HG03175 (cell line): ENCODE data around the gene HOXC6.

Source experiments
- ATAC-seq: cut with Tn5 transposase; IDR thresholded peaks from one replicate; pipeline ENCODE4 v1.9.1; 2021; ENCODE audit warnings: mild to moderate bottlenecking, moderate library complexity; ENCODE audit not compliant: unreplicated experiment

Gene HOXC6

DNA sequence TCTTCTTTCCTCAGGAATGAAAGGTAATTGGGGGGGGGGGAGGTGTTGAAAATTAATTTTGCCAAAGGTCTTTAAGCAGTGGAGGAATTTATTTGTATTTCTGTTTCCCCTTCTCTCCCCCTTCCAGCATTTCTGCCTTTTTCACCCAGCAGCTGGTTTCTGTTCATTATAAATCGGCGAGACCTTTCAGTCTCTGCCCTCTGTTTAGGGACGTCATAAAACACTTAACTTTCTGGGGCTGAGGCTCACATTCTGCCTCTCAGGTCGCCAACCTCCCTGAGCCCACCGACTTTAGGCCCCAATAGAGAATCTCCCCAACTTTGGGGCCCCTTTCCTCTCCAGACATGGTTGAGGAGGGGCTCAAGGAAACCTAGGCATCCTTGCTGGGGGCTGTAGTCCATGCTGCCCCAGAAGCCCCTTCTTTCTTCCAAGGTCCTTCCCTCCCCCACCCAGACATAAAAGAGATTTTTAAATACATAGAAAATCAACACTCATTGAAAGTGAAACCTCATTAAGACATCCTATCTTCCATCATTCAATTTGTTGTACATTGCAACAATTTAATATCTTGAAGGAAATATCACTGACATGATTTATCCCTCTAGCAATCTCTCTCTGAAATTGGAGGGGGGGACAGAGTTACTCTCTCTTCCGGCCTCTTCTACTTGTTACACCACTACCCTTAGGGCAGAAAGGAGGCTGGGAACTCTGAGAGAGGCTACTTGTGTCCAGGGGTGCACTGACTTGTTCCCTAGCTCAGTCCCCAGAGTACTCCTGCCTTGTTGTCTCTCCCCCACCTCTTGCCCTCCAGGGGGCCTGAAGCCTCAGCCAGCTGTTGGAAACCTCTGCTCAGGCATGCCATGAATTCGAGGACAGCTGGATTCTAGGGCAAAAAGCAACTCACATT is 2.5 kb upstream of the HOXC6 start:
- no peak for ATAC-seq

DNA sequence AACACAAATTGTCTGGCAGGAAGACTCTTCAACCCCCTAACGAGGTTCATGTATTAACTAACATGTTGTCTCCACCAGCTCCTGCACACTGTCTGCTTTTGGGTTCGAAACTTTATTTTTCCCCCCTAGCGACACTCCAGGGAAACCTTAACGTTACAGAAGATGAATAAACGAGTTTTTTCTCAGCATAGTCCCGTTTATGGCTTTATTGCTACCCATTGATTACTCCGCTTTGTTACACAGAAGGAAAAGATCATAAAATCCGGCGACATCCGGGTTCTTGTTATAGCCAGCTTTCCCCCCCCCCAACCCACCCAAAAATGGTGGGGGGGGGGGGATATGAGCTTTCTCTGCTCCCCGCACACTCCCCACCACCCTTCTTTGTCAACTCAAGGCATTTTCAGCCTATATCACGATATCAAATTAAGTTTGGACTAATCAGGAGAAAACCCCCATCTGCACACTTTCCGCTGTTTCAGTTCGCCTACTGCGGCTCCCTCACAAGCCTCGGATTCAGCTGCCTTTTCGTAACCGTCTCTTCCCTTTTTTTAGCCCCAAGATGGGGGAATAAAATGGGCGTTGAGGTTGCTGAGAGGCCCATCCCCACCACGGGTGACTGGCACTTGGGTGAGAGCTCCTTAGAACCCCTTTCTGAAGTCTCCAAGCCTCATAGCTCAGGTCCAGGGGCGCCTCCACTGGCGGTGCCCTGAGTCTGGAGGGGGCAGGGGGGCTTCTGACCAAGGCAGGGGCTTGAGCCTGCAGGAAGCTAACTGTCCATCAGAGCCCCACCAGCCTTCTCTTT is 1.4 kb upstream of the HOXC6 start:
- no peak for ATAC-seq

DNA sequence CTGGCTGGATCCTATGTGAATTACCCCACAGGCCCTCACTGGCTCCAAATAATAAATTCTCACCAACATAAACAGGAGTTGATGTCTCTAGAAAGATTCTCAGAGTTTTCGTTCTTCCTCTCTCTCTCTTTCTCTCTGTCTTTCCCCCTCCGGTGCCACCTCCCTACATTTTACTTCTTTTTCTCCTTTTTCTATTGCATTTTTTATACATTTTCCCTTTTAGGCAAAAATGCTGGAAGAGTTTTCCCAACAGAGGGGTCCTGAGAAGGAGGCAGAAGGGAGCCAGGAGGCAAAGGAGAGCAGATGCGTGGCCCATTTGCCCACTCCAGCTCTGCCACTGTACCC is 826 bp upstream of the HOXC6 start:
- ATAC-seq, result no peak

DNA sequence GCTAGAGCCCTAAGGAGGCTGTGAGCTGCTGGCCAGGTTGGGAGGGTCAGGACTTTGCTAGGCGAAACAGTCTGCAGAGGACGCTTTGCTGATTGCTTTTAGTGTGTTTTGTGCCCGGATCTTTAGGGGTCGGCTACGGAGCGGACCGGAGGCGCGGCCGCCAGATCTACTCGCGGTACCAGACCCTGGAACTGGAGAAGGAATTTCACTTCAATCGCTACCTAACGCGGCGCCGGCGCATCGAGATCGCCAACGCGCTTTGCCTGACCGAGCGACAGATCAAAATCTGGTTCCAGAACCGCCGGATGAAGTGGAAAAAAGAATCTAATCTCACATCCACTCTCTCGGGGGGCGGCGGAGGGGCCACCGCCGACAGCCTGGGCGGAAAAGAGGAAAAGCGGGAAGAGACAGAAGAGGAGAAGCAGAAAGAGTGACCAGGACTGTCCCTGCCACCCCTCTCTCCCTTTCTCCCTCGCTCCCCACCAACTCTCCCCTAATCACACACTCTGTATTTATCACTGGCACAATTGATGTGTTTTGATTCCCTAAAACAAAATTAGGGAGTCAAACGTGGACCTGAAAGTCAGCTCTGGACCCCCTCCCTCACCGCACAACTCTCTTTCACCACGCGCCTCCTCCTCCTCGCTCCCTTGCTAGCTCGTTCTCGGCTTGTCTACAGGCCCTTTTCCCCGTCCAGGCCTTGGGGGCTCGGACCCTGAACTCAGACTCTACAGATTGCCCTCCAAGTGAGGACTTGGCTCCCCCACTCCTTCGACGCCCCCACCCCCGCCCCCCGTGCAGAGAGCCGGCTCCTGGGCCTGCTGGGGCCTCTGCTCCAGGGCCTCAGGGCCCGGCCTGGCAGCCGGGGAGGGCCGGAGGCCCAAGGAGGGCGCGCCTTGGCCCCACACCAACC is 1.5 kb downstream of the HOXC6 start:
- no peak for ATAC-seq

DNA sequence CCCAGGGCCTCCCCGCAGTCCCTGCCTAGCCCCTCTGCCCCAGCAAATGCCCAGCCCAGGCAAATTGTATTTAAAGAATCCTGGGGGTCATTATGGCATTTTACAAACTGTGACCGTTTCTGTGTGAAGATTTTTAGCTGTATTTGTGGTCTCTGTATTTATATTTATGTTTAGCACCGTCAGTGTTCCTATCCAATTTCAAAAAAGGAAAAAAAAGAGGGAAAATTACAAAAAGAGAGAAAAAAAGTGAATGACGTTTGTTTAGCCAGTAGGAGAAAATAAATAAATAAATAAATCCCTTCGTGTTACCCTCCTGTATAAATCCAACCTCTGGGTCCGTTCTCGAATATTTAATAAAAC is 2.2 kb downstream of the HOXC6 start:
- no peak for ATAC-seq

DNA sequence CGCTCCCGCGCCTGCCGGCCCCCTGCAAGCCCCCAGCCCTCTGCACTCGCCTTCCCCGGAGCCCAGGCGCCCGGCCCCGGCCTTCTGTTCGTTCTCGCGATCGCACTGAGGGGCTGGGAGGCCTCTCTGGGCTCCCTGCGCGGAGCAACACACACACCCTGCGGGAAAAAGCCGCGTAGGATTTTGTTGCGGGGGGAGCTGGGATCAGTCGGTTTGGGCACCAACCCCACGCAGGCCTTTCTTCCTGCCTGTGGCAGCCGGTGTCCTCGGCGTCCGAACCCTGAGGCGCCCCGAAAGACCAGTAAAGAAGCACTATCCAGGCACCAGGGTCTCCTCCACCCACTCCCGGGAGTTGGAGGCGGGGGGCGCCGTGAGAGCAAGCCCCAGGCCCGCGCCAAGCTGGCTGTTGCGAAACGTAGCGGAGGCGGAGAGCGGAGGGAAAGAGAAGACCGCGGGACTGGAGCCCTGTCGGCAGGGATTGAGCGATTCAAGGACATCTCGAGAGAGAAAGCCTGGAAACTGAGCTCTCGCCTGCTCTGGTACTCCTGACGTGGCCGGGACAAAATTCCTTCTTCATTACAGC is 2.7 kb downstream of the HOXC6 start:
- ATAC-seq, result no peak

DNA sequence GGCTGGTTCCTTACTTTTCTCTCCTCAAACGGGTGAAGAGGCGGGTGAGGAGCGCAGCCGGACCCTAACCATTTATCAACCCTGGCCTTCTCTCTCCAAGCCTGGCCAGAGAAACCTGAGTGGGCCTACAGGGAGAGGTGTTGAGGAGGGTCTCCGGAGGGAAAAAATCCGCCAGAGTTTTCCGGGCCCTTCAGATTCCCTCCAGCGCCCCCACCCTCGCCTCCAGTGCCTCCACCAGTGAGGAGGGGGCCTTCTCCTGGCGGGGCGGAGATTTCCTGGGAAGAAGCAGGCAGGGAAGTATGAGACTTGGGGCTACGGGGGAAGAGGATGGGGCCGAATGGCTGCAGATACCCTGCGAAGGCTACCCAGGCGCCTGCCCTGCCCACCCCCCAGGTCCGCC is 3.2 kb downstream of the HOXC6 start:
- ATAC-seq, result no peak

DNA sequence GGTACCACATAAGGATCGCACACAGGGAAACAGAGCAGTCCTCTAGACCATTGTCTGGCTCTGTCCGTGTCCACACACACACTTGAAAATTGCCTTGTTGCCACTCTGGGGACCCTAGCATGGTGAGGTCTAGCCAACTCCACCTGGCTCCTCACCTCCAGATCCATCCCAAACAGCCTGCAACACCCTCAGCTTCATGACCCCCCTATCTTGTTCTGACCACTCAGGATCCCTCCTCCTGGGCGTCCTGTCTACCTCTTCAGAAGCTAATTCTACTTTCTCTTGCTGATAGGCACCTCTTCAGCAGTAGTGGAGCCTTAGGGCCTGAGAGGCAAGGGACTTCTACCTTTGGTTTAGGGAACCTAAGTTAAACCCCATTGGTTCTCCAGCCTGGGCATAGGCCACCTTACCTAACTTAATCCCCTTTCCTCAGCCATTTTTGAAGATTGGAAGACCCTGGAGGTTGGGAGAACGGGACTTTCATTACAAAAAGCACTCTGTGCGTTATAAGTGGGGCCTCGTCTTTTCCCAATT is 3.9 kb downstream of the HOXC6 start:
- no peak for ATAC-seq

DNA sequence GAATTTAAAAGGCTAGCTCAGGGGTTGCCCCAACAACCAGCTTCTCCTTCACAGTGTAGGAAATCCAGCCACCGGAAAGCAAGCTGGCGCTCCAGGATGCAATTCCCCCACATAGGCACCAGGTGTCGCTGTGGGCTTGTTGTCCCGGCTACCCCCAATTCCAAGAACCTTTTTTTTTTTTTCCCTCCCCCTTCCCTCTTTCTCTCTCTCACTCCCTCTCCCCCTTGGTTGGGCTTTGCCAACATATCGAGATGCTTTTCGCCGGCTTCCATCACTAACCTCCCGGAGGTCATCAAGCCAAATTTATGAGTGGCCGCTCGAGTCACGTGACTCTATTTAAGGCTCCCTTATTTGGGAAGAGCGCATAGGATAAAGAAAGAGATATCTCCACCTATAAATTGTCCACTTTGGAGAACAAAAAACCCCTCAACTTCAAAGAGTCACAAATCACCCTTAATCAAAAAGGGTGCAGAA is 4.4 kb downstream of the HOXC6 start, which contains the start of gene HOXC5:
TSS of gene HOXC5 (plus strand) at position 424 of the 474 bp plus-strand sequence. CDS start 73 bp downstream, outside the sequence.
- no peak for ATAC-seq

DNA sequence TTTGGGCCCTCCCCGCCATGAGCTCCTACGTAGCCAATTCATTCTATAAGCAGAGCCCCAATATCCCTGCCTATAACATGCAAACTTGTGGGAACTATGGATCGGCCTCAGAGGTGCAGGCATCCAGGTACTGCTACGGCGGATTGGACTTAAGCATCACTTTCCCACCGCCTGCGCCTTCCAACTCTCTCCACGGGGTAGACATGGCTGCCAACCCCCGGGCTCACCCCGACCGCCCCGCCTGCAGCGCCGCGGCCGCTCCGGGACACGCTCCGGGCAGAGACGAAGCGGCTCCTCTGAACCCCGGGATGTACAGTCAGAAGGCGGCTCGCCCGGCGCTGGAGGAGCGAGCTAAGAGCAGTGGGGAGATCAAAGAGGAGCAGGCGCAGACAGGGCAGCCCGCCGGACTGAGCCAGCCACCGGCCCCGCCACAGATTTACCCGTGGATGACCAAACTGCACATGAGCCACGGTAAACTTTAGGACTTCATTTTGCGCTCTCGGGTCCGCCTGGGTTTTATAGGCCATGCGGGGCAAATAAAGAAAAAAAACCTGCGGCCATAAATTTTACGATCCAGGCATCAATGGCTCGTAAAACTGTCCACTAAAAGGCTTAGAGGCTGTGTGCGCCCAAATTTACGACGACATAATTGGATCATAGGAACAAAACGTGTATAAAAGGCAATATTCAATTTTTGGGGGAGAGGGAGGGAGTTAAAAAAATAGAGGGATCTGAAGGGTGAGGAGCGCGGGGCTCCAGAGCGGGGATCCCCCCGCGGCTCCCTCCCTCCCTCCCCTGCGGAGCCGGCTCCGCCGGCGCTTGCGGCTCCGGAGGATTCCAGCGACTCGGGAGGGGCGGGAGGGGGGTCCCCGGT is 5.1 kb downstream of the HOXC6 start:
- ATAC-seq, result no peak

DNA sequence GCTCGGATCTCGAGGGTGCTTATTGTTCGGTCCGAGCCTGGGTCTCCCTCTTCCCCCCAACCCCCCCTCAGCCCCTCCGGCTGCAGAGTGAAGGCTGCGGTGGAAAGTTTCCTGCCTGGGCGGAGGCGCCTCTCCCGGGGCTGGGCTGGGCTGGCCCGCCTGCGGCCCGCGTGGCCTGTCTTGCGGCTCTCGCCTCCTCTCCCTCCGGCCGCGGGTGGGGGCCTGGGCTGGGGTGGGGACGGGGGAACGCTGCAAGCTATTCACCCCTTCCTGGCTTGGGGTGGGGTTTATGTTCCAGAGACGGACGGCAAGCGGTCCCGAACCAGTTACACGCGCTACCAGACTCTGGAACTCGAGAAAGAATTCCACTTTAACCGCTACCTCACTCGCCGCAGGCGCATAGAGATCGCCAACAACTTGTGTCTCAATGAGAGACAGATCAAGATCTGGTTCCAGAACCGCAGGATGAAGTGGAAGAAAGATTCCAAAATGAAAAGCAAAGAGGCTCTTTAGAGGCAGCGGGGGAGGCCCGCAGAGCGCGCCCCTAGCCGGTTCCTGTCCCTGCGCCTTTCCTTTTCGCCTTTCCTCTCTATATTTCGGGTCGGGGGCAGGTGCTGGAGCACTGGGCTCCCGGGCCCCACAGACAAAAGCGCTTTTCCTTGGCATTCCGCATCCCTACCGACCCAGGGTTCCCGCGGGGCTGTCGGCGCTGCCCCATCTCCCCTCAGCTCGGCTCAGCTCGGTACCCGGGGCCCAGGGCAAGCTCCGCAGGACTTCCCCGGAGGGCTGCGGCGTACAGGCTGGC is 5.9 kb downstream of the HOXC6 start:
- no peak for ATAC-seq

DNA sequence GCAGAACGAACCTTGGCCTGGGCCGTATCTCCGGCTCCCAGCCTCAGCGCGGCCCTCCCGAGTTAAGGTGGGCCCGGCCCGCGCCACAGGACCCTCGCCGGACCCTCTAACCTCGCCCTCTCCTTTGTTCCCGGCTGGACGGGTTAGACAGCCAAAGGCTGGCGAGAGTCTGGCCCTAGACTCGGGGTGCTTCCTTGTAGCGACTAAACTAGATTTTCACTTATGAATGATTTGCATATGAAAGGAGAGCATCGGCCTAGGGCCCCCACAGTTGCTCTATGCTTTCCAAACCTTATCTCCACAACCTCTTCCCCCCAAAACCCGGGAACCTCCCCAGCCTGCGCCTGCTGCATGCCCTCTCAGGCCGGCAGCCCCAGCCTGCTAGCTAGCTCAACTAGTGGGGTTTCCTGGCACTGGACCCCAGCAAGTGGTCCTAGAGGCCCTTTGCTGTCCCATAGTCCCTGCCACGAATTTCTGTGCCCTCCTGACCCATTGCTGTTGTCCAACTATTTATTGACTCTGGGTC is 6.6 kb downstream of the HOXC6 start:
- no peak for ATAC-seq

DNA sequence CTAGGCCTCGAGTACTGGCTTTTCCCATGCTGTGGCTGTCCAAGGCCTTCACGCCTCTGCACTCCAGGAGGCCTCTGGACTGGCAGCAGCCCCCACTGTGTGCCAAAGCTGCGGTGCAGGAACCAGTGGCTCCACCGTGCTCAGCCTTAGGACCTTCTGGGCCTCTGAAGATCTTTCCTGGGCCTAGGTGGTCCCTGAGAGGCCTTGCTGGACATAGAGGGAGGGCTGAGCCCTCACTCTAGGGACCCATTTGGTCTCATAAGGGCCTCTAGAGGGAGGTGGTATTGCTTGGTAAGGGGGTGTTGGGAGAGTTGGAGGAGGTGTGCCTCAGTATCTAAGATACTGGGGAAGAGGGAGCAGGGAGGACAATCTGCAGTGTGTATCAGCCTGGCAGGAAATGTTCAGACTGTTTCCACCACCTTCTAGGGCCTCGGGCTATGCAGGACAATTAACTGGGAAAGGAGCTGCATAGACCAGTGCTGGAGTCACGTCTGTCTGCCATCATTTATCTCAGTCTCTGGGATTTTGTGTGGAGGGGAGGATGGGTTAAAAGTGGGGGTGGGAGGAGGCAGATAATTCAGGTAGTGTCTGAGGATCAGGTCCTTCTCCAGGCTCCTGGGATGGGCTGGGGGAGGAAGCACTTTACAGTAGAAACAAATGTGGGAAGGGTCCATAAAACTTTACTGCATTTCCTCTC is 7.5 kb downstream of the HOXC6 start:
- ATAC-seq, result no peak

DNA sequence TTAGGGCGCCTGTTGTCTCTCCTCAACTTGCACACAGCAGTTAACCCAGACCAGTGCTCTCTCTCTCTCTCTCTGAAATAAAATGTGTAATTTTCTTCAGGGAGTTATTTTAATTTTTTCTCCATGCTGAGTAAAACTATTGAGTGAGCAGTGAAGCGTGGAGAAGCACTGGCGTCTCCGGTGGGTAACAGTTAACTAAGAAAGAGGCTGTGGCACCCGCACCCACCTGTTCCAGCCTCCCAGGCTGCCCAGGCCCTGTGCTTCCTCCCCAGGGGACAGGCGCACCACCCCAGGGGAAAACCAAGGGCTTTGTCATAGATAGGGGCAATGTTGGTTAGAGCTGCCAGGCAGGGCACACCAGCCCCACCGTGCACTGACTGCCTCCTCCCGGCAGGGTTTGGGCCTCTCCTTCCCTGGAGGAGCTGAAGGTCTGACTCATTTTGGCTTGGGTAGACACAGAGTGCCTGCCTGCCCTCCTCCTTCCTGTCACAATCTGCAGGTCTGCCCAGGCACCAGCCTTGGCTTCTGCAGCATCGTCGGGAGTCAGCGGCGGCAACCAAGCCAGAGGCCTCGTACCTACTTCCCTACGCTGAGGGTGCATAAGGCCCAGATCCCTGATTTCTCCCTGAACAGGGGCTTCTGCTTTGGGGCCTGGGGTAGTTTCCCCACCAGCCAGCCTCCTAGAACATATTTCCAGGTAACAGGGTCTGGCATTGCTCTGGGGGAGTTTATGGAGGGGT is 8.6 kb downstream of the HOXC6 start:
- peak; percentile 42 for ATAC-seq

DNA sequence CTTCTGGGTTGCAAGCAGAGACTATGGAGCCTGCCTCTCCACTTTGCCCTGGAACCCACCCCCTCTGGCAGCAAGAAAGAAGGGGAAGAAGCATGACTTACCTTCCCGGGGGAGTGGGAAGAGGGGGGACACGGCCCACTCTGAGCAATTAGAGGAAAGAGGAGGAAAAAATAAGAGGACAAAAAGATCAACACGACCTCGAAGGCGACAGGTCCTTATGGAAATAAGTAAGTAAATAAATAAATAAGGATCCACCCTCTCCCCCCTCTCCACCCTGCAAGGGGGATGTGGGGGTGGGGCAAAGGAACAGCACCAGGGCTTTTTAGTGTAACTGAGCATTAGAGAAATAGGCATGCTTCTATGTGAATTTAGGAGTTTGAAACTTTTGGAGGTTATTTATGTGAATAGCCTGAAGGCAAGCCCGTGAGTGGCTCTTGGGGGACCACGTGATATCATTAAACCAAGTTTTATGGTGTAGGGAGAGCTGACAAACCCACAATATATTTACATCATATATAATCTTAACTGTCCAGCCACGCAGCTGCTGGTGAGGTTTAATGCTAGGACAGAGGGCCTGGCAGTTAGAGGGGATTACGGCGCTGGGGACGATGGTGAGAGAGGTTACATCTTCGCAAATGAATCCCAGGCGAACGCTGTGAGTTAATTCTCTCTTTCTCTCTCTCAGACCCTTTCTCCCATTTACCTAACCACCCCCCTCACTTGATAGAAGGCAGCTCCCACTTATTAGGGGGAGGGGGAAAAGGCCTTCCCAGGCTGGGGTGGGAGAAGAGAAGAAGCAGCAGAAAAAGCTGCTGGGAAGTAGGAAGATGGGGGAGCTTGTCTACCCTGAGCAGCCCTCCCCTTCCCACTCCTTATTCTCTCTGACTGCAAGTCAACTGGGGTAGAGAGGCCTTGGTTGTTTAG is 9.4 kb downstream of the HOXC6 start:
- no peak for ATAC-seq

DNA sequence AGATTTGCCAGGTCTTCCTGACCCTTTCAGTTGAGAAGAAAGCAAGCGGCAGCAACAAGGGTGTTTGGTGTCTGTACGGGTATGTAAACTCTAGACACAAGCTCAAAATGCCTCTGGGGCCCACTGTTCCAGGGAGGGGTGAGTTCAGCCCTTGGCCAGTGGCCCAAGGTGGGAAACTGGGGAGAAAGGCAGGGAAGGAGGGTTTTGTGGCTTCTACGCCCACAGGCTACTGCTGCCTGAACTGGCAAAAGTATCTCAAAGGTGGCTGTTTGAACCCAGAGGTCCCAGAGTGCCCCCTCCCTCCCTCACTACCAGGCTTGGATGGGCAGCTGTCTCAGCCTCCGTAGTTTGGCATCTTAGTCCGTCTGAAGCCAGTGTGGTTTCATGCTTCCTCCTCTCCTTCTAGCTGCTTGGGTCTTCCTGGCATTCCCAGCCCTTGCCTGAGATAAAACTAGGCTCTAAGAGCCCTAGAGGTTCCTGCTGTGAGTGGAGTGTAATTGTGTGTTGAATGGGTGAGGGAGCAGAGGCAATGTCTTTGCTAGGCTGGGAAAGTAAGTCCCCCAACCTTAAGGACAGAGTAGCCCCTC is 10.1 kb downstream of the HOXC6 start:
- no peak for ATAC-seq
